Stomach smooth muscle (tissue), 2 donors: ENCODE results near the gene WDR44.
A peak's percentile ranks its signal among the peaks of the same experiment; 100 is the strongest.
"Not testable (repeated sequence)": the region's sequence is repeated elsewhere in the genome, so short reads cannot be mapped to it uniquely, and the experiment has no call there.

Experiments
- H3K27ac ChIP-seq: one replicate; pipeline ENCODE4 v1.7.0; 2013; ENCODE audit warnings: mild to moderate bottlenecking, low read length, inconsistent platforms
- H3K27me3 ChIP-seq, 2 donors: one replicate each; pipeline ENCODE4 v1.7.0; 2013; ENCODE audit warnings: low read length in 2 of 2; ENCODE audit not compliant: insufficient read depth in 2 of 2, control insufficient read depth in 1 of 2
- H3K36me3 ChIP-seq, 2 donors: one replicate each; pipeline ENCODE4 v1.7.0; 2013; ENCODE audit warnings: low read length in 2 of 2; ENCODE audit not compliant: control insufficient read depth in 2 of 2, insufficient read depth in 2 of 2
- H3K4me1 ChIP-seq: one replicate; pipeline ENCODE4 v1.7.0; 2013; ENCODE audit warnings: low read length; ENCODE audit not compliant: control insufficient read depth, insufficient read depth
- H3K4me3 ChIP-seq, 2 donors: one replicate each; pipeline ENCODE4 v1.7.0; 2013; ENCODE audit warnings: low read length in 2 of 2
- H3K9ac ChIP-seq, 2 donors: one replicate each; pipeline ENCODE4 v1.7.0; 2013; ENCODE audit warnings: low read length in 2 of 2, mild to moderate bottlenecking in 1 of 2
- H3K9me3 ChIP-seq, 2 donors: one replicate each; pipeline ENCODE4 v1.7.0; 2013; ENCODE audit warnings: low read length in 2 of 2; ENCODE audit not compliant: control insufficient read depth in 2 of 2
- donor health status: healthy.
- donor health status: Pancreatic carcinoma.

WDR44 gene

DNA sequence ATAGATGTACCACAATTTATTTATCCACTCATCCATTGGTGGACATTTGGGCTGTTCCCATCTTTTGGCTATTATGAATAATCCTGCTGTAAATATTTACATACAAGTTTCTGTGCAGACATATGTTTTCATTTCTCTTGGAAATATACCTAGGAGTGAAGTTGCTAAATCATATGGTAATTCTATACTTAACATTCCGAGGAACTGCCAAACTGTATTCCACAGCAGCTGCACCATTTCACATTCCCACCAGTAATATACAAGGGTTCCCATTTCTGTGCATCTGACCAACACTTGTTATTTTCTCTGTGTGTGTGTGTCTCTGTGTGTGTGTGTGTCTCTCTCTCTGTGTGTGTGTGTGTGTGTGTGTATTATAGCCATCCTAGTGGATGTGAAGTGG, 134.3 kb downstream of the WDR44 start:
- H3K9ac ChIP-seq, result no peak overlapping the region
- no peaks in the 10 kb centered on the region for H3K9me3 ChIP-seq
- H3K27ac ChIP-seq, result no peak overlapping the region
- no peak overlapping the region for H3K4me3 ChIP-seq
- no peaks in the 10 kb centered on the region for H3K4me1 ChIP-seq
- H3K27me3 ChIP-seq, result no peaks in the 10 kb centered on the region
- H3K36me3 ChIP-seq, result no peaks in the 10 kb centered on the region

DNA sequence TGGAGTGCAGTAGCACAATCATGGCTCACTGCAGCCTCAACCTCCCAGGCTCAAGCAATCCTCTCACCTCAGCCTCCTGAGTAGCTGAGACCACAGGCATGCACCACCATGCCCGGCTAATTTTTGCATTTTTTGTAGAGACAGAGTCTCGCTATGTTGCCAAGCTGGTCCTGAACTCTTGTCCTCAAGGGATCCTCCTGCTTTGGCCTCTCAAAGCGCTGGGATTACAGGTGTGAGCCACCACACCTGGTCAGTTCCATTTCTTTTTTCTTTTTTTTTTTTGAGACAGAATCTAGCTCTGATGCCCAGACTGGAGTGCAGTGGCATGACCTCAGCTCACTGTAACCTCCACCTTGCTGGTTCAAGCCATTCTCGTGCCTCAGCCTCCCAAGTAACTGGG, 136.5 kb downstream of the WDR44 start:
- not testable (repeated sequence) for H3K4me3 ChIP-seq, H3K9me3 ChIP-seq, H3K4me1 ChIP-seq, H3K27ac ChIP-seq, H3K27me3 ChIP-seq, H3K36me3 ChIP-seq, H3K9ac ChIP-seq

DNA sequence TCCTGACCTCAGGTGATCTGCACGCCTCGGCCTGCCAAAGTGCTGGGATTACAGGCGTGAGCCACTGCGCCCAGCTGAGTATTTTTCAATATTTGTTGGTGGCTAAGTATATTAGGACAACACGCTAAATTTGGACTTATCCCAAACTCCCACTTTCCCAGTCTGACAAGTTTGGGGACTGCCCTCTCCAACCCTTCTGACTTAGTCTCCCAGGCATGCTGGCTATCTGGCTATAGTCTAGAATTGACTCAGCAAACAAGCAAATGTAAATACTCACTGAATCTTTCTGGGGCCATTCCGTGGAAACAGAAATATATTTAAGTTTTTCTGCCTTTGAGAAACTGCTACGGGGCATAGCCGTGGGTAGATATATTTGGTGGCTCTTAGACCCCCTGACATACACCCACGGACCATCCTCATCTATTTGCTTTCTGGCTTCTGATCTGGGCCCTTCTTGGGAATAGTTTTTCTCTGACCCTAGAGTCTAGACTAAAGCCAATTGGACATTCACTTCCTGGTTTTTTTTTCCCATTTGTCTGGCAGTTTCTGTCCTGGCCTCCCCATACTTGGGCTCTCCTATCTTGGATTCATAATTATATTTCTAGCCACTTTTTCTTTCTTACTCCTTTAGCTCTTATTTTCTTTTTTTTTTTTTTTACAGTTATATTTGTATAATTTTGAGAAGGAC, 138.5 kb downstream of the WDR44 start:
- no peaks in the 10 kb centered on the region for H3K27me3 ChIP-seq
- no peak overlapping the region for H3K4me3 ChIP-seq
- no peaks in the 10 kb centered on the region for H3K36me3 ChIP-seq
- no peak overlapping the region for H3K9ac ChIP-seq
- no peaks in the 10 kb centered on the region for H3K4me1 ChIP-seq
- no peaks in the 10 kb centered on the region for H3K9me3 ChIP-seq
- H3K27ac ChIP-seq, result no peak overlapping the region

DNA sequence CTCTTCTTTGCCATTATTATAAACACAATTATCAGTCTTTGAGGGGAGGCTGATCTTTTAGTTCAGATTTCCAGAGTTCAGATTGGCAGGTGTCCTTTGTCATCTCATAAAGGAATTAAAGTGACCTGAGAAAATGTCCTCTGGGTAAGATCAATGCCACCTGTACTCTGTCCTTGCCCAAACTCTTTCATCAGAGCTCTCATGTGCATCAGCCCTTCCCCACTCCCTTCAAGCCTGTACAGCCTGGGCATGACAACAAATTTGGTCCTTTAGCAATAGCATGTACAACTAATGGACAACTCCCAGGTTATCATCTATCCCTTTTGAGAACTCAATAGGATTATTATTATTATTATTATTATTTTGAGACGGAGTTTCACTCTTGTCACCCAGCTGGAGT, 140.8 kb downstream of the WDR44 start:
- not testable (repeated sequence) for H3K27ac ChIP-seq, H3K36me3 ChIP-seq, H3K9ac ChIP-seq, H3K4me3 ChIP-seq, H3K4me1 ChIP-seq, H3K27me3 ChIP-seq, H3K9me3 ChIP-seq

DNA sequence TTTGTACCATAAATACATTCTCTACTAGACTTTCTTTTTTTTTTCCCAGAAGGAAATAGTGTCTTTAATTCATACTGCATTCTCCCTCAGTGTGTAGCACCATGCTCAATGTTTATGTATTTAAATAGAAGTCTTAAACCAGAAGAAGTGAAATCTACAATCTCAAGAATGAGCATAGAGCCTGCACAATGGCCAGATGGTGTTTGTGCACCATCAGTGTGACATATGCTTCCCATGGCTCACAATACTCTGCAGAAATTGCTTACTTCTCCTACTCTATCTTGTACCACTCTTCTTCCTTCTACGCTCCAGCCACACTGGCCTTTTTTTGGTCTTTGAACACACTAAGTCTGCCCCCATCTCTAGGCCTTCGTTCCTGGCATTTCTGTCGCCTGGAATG, 147.1 kb downstream of the WDR44 start:
- no peak overlapping the region for H3K27ac ChIP-seq
- peaks cover 0 to 2% of the 10 kb centered on the region in 2 donors for H3K27me3 ChIP-seq
- no peak overlapping the region for H3K4me3 ChIP-seq
- no peaks in the 10 kb centered on the region for H3K36me3 ChIP-seq
- H3K9ac ChIP-seq, result no peak overlapping the region
- H3K4me1 ChIP-seq, result no peaks in the 10 kb centered on the region
- H3K9me3 ChIP-seq, result peaks cover 0 to 3% of the 10 kb centered on the region in 2 donors

DNA sequence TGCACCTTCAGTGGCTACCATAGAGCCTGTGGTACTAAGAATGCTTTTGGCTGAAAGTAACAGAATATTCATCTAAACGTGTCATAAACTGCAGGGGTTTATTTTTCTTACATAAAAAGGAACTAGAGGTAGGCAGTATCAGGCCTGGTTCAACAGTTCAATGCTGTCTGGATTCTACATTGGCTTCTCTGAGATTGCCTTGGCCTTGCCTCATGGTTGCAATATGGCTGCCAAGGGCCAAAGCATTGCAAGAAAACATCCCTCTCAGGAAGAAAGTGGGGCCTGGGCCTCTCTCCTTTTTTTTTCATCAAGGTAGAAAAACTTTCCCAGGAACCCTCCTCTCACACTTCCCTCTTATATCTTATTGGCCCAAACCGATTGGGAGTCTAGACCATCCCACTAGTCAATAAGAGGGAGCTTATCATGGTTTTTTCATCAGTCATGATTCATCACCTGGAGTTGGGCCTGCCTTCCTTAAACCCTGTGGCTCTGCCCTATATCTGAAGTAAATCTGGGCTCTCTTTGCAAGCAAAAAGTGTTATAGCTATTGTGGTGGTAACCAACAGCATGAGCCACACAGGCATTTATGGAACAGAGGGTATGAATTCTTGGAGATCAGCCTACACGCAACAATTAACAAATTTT, 147.9 kb downstream of the WDR44 start:
- H3K27me3 ChIP-seq, result peaks cover 0 to 2% of the 10 kb centered on the region in 2 donors

DNA sequence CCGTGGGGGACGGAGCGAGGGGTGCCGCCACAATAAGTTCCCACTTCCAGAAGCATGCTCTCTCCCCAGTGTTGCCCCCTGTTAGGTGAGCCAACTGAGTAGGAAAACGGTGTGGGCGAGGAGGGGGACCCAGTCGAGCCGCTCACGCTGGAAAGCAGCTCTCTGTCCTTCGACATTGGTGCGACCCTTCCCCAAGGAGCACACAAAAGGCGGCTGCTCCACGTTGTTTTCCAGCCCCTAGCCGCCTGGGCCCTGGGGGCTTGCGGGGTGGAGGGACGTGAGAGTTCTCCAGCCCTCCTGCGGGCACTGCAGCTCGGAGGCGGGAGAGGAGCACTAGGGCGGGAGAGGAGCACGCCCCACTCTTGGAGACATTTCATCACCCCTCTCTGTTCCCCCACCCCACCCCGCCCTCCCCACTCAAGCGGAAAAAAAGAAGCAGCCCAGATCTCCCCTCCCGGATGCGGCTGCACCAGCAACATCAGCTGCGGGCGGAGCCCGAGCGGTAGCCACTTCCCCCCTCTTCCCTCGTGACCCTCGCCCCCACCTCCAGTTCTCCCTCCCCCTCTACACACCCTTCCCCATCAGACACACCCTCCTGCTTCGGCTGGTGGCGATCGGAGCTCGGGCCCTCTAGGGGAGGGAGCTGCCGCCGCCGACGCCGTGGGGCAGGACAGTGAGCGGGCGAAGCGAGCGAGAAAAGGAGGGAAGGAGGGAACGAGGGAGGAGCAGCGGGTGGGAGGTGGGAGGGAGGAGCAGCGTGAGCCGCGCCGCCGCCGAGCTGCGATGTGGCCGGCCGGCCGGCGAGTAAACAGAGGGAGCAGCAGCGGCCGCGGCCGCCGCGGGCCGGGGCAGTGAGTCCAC, 149.4 kb downstream of the WDR44 start, which contains the start of gene DOCK11:
Gene DOCK11, plus strand, starts transcription at position 755 of the 861 bp plus-strand sequence. CDS start 157 bp downstream, outside the sequence.
- H3K9ac ChIP-seq, result peak within 1 kb of the TSS; percentile 64 to 68
- peaks cover 0 to 3% of the 10 kb centered on the region in 2 donors for H3K9me3 ChIP-seq
- no peaks in the 10 kb centered on the region for H3K36me3 ChIP-seq
- peak within 1 kb of the TSS; percentile 64 for H3K27ac ChIP-seq
- peak within 1 kb of the TSS; percentile 76 to 83 for H3K4me3 ChIP-seq
- peaks cover 0 to 2% of the 10 kb centered on the region in 2 donors for H3K27me3 ChIP-seq
- H3K4me1 ChIP-seq, result no peaks in the 10 kb centered on the region

More for the DNA sequence above, 147.9 kb downstream of the WDR44 start:
- Histone ChIP-seq H3K27ac (peak overlapping the region; percentile 24), H3K36me3 (no peaks in the 10 kb centered on the region), H3K4me1 (no peaks in the 10 kb centered on the region), H3K9ac (no peak overlapping the region), H3K9me3 (peaks cover 0 to 3% of the 10 kb centered on the region in 2 donors), H3K4me3 (no peak overlapping the region)

DNA sequence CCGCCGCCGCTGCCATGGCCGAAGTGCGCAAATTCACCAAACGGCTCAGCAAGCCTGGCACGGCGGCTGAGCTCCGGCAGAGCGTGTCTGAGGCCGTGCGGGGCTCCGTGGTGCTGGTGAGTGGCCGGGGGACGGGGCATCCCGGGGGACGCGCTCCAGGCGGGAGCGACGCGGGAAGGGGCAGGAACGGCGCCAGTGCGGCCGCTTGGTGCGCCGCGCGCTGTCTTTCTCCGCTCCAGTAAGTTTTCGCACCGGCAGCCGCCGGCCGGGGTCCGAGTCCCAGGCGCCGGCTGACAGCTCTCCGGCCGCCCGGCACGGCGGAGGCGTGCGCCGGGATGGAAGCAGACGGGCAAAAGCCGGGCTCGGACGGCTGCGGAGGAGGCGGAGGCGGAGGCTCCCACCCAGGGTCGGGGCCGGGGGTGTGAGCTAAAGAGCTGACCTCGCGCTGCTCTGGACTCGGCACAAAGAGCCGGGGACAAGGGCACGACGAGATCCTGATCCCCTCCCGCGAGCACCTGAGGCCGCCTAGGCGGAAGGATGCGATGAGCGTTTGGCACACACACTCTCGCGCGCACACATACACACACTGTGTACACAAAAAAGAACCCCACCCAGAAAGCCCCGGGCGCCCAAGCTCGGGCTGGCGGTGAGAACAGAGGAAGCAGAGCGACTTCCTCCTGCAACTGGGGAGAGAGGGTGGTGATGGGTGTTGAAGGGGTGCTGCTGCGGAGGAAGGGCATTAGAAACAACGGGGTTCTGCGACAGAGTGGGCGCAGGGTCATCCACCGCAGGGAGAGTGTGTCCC, 150.3 kb downstream of the WDR44 start:
- peaks cover 0 to 2% of the 10 kb centered on the region in 2 donors for H3K27me3 ChIP-seq
- H3K9ac ChIP-seq, result peak overlapping the region; percentile 64 to 68
- no peaks in the 10 kb centered on the region for H3K36me3 ChIP-seq
- peak overlapping the region; percentile 76 to 83 for H3K4me3 ChIP-seq
- H3K4me1 ChIP-seq, result no peaks in the 10 kb centered on the region
- H3K9me3 ChIP-seq, result peaks cover 0 to 3% of the 10 kb centered on the region in 2 donors
- H3K27ac ChIP-seq, result peak overlapping the region; percentile 60

DNA sequence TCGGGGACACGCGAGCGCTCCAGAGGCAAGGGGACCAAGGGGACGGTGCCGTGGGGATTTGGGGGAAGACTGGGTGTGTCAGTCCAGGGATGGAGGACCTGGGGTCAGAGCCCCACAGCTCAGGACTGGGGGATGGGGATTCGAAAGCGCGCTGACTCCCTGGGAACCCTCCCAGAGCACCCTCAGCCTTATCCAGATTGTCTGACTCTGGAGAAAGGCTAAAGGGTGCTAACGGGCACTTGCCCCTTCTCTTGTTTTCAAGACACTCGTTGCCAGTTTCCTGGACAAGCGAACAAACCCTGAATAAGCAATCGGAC, 150.8 kb downstream of the WDR44 start:
- H3K9me3 ChIP-seq, result peaks cover 0 to 3% of the 10 kb centered on the region in 2 donors
- peaks cover 0 to 2% of the 10 kb centered on the region in 2 donors for H3K27me3 ChIP-seq
- no peaks in the 10 kb centered on the region for H3K4me1 ChIP-seq
- peak overlapping the region; percentile 64 to 68 for H3K9ac ChIP-seq
- H3K4me3 ChIP-seq, result peak overlapping the region; percentile 76 to 83
- H3K36me3 ChIP-seq, result no peaks in the 10 kb centered on the region
- peak overlapping the region; percentile 60 for H3K27ac ChIP-seq

DNA sequence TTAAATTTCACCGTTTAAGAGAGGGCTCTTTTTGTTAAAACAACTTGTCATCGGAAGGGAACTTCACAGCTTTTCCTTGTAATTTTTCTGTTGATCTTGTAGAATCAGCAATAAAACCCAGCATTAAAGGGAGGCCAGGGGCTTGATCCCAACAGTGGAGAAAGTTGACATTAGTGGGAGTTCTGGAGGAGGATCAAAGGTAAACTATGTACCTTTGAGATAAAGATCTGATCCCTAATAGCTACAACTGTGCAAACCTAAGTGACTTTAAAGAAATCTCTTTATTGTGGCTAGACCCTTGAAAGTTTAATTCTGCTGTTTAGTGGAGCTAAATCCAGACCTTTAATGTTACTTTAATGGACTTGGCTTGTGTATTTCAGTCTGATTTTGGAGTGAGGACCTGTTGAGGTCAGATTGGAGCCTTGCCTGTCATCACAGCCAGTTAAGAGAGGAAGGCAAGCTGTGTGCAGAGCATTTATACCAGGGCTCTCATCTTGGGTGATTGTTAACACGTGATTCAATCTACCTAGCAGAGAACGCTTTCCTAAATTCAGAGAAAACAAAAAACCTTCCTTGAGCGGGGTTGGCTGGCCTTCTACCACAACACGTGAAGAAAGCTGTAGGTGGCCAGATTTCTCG, 151.4 kb downstream of the WDR44 start:
- peak overlapping the region; percentile 47 to 68 for H3K9ac ChIP-seq
- H3K9me3 ChIP-seq, result peaks cover 0 to 3% of the 10 kb centered on the region in 2 donors
- no peak overlapping the region for H3K27ac ChIP-seq
- H3K4me1 ChIP-seq, result no peaks in the 10 kb centered on the region
- peaks cover 0 to 2% of the 10 kb centered on the region in 2 donors for H3K27me3 ChIP-seq
- no peaks in the 10 kb centered on the region for H3K36me3 ChIP-seq
- peak overlapping the region; percentile 76 to 83 for H3K4me3 ChIP-seq
